Activated gamma-delta T cell treated with Interleukin-2 at 50 U/mL for 16 hours (primary cell): ENCODE data around the gene P3R3URF.

Experiments used
- DNase-seq: peaks from one replicate; pipeline ENCODE4 v3.0.0-alpha.2; 2020

Gene P3R3URF

DNA sequence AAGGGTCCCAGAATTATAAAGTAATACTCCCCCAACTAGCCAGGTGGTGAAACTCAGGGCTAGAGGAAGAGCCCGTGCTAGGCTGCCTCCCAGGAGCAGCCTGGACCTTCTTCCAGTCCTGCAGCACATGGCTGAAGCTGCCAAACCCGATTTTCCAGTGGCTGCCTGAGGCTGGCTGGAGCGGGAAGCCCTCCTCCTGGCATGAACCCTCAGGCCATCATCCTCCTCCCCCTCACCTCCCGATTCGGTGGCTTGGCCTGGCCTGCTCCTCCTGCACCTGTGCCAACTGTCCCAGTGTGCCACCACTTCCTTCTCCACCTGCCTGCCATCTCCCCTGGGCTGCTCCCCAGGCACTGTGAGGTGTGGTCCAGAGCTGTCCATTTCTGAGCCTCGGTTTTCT is 4.4 kb downstream of the P3R3URF start:
- no peak for DNase-seq

DNA sequence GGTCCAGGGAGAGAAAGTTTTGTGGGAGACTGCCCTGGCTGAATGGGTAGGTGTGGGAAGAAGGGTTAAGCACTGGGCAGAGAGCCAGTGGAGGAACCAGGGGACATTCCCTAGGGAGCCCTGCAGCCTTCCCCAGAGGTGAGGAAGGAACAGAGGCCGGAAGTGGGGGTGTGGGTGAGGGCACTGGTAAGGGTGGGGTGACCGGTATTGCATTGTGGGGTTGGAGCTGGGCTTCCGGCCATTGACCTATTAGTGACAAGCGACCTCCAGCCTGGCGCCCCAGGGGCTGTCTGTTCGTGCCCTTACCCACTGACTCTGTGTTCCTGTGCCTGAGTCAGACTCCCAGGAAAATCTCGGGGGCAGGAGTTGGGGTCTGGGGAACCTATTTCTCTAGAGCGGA is 4.9 kb downstream of the P3R3URF start:
- DNase-seq: no peak

DNA sequence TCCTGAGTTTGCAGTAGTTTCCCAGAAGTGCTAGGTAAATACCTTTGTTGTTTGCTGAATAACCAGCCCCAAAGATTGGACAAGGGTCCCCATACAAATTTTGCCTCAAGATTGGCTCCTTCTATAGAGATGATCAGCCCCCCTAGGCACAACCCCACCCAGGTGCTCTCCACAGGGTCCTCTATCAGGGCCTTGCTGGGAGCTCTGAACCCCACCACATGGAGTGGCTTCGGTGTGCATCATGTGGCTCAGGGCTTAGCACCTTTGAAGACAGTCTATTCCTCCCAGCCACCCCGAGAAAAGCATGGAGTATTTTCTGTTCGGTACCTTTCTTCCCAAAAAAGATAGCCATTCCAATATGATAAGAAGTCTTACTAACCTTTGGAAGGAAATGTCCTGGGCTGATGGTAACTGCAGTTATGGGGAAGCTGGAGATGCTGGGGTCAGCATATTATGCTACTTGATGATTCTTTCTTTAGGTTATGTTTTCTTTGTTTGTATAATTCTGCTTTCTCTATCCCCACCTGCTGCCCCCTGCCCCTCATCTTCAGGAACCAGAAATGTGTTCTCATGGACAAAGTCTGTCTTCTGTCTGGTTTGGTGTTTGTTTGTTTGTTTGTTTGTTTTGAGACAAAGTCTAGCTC is 6.4 kb downstream of the P3R3URF start:
- no peak for DNase-seq

DNA sequence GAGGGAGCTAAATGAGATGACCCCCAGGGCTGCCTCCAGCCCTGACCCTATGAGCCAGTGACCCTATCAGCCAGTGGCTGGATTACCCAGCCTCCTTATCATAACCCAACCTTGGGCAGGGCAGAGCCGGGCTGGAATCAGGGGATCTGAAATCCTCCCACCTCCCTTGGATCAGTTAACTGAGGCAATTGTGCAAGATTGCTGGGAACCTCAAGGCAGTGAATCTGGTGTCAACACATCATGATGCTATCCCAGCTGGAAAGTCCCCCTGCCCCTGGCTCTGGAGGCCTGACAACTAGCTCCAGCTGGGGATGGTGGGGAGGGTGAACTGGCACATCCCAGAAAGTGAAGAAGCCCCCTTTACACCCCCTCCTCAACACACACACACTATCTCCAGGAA is 7.8 kb downstream of the P3R3URF start:
- no peak for DNase-seq

DNA sequence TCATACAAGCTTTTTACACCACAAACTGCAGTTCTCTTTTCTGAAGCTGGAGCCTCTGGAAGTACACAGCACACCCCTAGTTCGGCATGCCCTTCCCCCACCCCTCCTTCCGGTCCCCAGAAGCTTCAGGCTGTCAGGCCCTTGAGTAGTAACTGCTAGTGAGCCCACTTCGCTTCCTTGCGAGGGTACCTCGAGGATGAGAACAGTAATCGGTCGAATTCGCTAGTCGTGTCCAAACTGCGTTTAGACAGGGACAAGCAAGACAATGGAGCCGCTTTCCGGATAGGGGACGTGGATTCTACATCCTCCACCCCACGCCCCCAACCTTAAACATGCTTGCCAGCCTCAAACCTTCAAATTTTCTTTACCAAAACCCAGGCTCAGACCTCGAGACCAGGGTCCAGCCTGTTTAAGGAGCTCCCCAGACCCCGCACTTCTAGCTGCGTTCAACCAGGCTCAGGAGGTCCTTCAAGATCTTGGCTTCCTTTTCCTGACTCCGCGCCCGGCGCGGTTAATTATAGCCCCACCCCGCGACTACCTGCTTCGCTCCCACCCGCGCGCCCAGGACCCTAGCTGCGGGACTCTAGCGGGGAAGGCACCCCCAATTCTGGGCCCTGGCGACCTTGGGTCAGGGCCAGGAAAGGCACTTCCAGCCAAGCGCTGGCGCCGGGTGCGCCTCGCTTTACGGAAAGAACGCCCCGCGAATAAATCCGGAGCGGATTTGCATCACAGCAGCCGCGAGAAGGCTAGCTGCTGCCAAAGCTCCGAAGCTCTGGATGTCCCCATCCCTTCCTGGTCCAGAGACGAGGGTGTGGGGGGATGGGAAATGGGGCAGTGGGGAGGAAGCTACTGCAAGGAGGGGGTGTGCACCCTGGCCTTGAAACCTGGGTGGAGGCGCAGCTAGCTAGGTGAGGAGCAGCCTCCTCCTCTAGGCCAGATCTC is 9.5 kb downstream of the P3R3URF start:
- peak; percentile 55 for DNase-seq

DNA sequence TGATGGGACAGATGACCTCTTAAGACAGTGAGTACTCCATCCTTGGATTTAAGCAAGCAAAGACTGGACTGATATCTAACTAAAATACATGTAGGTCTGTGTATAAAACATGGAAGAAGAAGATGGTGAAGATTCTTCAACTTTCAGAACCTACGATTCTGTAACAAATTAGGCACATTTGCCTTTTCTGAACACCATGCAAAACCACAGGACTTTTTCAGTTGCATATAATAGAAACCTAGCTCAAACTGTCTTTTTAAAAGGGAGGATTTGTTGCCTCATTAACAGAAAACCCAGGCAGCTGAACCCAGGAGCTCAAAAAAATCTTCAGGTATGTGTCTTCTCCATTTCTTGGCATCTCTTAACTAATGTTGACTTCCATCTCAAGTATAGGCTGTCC is 16.1 kb downstream of the P3R3URF start:
- no peak for DNase-seq

DNA sequence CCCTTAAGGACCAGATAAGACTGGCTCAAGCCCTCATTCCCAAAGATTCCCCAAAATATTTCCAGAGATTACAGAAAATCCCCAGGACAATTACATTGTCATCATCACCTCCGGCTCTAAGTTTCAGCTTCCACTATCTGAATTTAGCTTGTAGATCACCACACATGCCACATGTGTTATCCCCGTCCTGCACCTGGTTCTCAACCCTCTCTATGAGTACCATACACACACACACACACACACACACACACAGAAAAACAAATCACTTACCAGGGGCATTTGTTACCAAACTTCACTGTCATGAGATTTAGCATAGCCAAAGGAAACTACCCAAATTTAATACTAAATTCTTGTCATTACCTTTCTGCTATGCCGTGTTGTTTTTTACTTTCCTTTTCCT is 16.8 kb downstream of the P3R3URF start:
- DNase-seq: no peak

DNA sequence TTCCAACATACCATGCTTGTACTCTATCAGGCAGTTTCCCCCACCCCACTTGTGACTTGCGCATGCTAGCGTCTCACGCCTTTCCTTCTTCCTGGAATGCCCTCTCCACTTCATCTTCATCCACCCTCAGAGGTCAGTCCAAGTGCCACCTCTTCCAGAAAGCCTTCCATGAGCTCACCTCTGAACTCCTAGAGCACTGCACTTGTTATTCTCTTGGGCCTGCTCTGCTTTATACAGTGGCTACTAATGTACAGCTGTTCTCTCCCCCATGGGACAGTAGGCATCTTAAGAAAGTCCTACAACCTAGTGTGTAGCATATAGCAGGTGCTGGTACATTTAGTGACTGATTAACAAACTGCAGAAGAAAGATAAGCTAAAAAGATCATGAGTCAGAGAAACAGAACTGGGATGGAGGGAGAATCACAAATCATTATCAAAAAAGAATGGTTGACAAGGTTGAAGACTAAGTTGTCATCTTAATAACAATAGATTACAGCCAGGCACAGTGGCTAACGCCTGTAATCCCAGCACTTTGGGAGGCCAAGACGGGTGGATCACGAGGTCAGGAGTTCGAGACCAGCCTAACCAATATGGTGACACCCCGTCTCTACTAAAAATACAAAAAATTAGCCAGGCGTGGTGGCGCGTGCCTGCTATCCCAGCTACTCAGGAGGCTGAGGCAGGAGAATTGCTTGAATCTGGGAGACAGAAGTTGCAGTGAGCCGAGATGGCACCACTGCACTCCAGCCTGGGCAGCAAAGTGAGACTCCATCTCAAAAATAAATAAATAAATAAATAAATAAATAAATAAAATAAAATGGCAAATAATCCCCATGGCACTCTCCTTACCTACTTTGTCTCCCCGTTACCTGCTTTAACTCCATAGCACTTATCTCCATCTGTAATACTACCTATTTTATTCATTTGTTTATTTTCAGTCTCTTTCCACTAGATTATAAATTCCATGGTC is 17.7 kb downstream of the P3R3URF start:
- no peak for DNase-seq

DNA sequence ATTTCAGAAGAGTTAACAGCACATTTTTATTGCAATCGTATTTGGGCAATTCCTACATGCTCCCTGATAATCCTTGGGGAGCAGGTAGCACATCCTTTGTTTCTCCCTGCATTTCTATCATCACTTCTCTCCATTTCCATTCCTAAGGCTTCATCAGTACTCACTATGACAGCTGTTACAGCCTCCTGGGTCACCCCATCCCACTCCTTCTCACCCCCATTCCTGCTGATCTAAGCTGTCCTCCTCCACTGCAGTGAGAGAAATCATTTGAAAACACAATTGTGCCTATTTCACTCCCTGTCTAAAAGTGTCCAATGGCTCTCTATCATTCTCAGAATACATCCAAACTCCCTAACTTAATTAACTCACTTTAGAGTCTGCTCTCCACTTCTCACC is 18.4 kb downstream of the P3R3URF start:
- DNase-seq: no peak

DNA sequence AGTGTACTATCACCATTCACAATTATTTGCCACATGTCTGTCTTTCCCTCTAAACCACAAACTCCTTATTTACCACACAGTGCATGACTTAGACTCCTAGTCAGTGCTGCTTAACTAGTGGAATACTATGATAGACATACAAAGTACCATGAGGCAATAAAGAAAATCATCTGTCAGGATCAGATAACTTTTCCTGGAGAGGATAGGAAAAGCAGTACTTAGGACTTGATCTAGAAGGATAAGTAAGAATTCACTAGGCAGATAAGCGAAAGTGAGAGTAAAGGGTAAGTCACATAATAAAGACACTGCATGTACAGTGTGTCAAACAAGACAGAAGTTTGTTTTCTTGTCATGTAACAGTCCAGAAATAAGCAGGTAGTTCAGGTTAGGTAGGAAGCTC is 22.6 kb downstream of the P3R3URF start:
- no peak for DNase-seq

DNA sequence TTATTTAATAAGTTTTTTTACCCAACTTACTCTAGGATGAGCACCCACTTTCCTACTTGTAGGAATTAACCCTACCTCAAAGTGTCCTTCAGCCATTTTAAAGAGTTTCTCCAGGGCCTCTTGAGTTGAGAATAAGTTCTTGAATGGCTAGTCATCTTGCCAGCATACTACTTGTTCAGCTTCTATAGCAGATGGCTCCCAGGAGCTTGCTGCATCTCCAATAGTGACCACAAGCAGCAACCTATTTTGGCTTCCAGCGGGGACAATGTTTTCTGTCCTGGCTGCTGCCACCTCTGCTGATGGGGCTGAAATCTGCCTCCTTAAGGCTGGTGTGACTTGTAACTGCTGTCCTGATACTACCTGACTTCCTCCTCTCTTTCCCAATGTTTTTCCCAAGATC is 23.1 kb downstream of the P3R3URF start:
- no peak for DNase-seq

DNA sequence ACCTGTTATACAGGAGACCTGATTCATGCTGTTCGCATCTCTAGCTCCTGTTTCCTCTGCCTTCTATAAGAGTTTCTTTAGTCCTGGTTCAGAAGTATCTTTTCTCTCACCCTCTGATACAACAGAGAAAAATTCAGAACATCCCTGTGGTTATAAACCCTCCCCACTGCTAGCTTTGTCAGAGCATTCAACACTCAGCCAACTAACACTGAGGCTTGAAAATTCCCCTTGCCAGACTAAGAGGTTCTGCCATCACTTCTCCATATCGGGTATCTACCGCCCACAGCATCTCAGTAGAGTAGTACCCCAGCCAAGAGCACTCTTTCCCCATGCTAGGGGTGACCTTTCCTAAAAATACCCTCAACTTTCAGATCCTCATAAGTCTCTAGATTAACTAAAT is 24.3 kb downstream of the P3R3URF start:
- DNase-seq: no peak

DNA sequence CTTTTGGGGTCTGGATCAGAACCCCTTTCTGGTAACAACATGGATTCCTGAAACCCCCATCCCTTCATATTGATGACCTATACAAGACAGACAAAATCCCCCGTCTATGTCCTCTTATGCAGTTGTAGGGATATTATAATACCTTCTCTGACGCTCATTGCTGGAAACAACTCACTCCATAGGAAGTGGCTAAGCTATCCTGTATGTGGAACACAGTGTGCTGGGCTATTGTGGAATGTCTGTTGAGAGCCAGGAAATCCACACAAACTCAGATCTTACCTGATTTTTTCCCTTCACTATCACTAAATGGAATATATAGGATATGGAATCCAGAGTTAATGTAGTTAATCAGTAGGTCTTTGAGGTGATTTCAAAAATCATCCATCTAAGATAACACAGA is 26.2 kb downstream of the P3R3URF start:
- no peak for DNase-seq

DNA sequence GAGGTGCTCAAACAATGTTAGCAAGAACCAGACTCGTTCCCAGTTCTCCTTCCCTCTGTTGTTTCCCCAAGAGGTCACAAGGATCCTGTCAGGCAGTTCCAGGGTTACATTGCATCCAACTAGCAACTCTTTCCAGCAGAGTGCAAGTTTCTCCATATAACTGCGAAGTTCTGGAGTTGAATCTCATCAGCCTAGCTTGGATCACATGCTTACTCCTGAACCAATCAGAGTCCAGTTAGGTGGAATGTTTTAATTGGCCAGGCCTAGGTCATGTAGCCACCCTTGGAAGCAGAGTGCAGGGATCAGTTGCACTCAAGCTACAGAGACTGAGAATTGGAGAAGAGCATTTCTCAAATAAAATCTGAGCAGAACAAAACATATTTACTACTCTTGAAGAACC is 28.0 kb downstream of the P3R3URF start:
- DNase-seq: no peak

DNA sequence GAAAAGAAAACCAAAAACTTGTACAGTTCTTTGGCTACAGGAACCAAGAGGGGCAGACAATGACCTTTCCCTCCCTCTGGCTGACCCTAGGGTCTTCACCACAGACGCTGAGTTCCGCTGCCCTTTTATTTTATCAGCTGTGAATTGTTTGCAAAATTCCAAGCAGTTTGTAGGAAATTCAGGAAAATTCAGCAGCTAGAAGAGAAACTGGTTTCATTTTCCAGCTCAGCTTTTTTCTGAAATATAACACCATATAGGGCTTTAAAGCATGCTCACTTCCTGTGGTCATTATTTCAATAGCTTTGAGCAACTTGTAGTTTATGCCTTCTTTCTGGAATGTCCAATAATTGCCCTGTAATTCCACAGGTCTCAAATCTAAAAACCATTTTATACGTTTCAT is 38.4 kb downstream of the P3R3URF start:
- no peak for DNase-seq

DNA sequence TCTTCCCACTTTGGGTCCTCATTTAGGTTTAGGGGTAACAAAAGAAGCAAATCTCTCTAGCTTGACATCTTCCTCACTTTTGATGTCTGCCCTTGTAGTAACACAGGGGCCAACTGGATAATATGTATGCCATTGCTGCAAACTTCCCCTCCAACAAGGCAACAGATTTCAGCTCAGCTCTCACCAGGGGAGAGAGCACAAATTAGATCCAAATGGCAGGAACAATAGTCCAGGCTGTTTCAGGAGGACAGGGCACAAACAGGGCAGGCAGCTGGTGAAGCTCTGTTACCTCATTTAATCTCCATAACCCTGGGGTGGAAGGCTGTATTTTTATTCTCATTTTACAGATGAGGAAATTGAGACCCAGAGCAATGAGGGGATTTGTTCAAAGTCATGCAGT is 39.6 kb downstream of the P3R3URF start:
- DNase-seq: no peak

DNA sequence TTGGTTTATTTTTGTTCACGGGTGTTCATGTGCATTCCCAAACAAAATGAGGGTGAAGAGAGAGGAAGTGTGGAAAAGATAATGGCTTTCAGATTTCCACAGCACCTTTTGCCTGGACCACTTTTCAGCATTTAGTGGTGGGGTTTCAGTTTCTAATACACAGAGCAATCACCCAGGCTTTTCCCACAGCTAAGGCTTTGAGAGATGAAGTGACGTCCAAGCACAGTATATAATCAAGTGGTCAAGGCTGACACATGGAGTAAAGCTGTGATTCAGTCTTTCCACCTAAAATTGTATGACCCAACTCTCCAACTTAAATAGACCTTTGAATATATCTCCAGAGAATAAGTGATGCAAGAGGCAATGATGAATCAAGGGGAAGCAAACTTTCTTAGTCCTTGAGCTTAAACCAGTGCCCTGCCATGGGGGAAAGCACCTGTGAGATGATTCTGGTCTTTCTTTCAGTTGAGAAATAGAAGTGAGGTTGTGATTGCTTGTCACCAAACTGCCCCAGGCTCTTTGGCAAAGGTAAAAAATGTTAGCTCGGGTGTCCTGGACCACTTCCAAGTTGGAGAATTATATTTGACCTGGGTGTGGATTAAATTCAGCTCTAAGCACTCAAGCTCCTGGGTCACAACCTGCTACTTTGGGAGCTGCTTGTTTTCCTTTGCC is 41.5 kb downstream of the P3R3URF start:
- DNase-seq: no peak

DNA sequence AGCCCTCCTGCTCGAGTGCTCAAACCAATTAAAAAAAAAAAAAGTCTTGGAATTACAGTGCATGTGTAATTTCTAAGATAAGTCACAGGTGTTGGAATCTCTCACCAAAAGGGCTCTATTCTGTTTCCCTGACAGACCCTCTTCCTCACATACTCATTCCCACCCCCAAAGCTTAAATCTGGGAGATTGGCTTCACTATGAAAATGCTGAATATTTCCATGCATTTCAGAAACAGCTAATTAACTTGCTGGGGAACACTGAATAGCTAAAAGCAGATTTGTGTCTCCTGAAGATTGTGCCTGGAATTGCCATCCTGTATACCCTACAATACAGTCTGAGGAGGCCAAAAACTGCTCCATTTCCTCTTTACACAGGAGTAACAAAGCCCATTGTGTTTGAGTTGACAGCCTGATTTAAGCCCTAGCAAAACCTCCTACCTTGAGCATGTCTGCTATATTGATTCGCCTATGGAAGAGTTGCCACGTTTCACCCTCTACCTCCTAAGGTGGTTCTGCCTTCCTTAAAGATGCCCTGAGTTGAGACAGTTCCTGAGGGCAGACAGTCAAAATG is 42.4 kb downstream of the P3R3URF start:
- no peak for DNase-seq

DNA sequence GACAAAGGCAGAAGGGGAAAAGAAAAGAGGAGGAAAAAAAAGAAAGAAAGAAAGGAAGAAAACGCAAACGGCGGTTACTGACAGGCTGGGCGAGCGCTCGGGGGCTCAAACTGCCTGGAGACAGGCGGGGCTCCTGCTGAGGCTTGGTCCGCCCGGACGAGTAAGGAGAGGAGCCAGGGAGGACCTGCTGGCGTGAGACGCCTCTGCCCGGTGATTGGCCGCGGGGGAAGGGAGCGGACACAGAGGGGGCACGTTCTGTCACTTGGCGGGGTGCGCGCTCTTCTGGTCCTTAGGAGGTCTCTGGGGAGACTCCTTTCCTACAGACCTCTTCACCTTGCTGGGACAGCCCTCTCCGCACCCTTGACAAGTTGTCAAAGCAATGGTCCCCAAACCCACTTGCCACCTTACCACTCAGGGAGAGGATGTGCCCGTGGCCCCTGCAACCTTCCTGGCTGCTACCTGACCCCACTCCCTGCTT is 43.1 kb downstream of the P3R3URF start:
- DNase-seq: no peak

DNA sequence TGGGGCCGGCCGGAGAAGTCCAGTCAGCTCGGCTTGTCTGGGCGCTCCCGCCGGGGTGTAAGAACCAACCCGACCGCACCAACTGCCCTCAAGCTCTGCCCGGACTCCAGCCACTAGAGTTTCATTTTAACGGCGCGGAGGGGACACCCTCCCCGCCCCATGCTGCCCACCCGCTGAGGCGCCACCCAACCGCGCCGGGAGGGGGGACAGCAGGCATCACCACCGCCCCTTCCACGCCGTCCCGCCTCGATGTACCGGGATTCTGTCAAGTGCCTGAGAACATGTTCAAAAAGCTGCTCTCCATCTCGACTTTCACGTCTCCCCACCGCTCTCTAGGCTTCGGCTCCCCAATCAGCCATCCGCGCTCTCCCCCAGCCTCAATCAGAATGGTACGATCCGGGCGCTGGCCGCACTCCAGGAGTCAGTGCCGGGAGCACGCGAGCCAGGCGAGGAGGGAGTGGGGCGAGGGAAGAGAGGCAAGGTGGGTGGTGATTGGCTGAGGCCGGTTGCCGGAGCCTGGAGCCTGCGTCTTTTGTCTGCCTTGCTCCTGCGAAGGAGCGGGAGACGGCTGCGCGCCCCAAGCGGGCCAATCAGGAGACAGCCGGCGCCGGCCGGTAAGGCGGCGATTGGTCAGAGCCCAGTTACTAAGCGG is 43.6 kb downstream of the P3R3URF start, which contains the start of gene PIK3R3:
TSS of gene PIK3R3 (minus strand) at position 101 of the 652 bp plus-strand sequence. CDS start 677 bp downstream, outside the sequence.
- peak; percentile 88 for DNase-seq
